ENCODE results near the gene SPNS1.

Gene SPNS1

GRCh38 chr16:29007730-29008593 is 33.4 kb downstream of the SPNS1 start:
- H3K27me3 ChIP-seq, result no peaks in the 10 kb centered on the region
- TF ChIP-seq Cebpa-rat (IDR thresholded peaks at IDR 0.05), result no peak

DNA sequence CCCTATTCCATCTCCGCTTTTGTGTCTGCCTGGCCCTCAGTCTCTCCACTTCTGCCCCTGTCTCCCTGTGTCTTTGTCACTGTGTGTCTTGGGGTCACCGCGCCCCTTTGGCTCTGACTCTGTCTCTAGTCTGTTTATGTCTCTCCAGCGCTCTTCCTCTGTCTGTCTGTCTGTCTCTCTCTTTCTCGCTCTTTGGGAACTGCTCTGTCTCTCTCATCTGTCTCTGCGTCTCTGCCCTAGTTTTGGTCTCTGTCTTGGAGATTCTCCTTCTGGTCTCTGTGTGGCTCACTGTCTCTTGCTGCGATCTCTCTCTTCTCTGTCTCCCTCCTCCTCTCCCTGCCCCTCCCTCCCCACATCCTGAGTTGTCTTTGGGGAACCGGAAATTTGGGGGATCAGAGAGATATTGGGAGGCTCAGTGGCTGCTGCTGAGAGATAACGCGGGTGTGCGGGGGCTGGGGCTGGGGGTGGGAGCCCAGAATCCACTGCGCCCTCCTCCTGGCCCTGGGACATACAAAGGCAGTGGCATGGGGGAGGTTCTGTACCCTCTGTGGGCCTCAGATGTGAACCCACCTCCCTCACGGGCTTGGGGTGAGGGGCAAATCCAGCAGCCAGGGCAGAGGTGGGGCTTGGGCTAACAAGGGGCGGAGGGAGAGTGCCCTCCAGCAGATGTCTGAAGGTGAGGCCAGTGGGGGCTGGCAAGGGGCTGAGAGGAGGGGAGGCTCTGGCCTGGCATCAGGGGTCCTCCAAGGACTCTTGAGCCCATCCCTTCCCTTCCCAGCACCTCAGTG is 34.7 kb downstream of the SPNS1 start:
- no peaks in the 10 kb centered on the region for H4K20me1 ChIP-seq
- H3K36me3 ChIP-seq, result no peaks in the 10 kb centered on the region
- H3K9ac ChIP-seq, result peak overlapping the region in 4 of 11 experiments; percentile 13 to 50 (median 34); a peak in 2 of 22 replicates
- no peaks in the 10 kb centered on the region for H3K9me3 ChIP-seq (replicated peaks in 1 of 11)
- no peak overlapping the region for H3K4me3 ChIP-seq
- H3K27ac ChIP-seq, result peak overlapping the region in 4 of 11 experiments; percentile 2 to 66 (median 54); a peak in 8 of 22 replicates
- peak overlapping the region; percentile 15 to 87 (median 49); a peak in 20 of 22 replicates for H3K4me2 ChIP-seq
- no peak for TF ChIP-seq Cebpa-rat (IDR thresholded peaks at IDR 0.05)
- H3K27me3 ChIP-seq, result no peaks in the 10 kb centered on the region
- H3K4me1 ChIP-seq, result peaks cover 22 to 68% (median 36%) of the 10 kb centered on the region in 10 experiments

More at GRCh38 chr16:29007730-29008593, 33.4 kb downstream of the SPNS1 start:
- H3K36me3 ChIP-seq, result no peaks in the 10 kb centered on the region
- H3K4me1 ChIP-seq, result peaks cover 20 to 55% (median 26%) of the 10 kb centered on the region in 10 experiments
- H4K20me1 ChIP-seq, result no peaks in the 10 kb centered on the region
- peak overlapping the region in 9 of 11 experiments; percentile 5 to 87 (median 68); a peak in 17 of 22 replicates for H3K4me2 ChIP-seq
- H3K4me3 ChIP-seq, result no peak overlapping the region
- 0 out of 22 replicates have a peak overlapping the region, but pooled peaks of 1 of the 11 experiments have one; percentile 7 for H3K9ac ChIP-seq
- H3K9me3 ChIP-seq (replicated peaks in 1 of 11), result no peaks in the 10 kb centered on the region
- peak overlapping the region in 3 of 11 experiments; percentile 49 to 66 (median 54); a peak in 5 of 22 replicates for H3K27ac ChIP-seq

GRCh38 chr16:29009838-29010166 is 35.2 kb downstream of the SPNS1 start:
- Histone ChIP-seq H3K4me2 (peak overlapping the region in 6 of 11 experiments; percentile 25 to 87 (median 72); a peak in 9 of 22 replicates), H4K20me1 (no peaks in the 10 kb centered on the region), H3K9ac (peak overlapping the region in 3 of 11 experiments; percentile 13 to 50 (median 42); a peak in 1 of 22 replicates), H3K4me1 (peaks cover 22 to 74% (median 39%) of the 10 kb centered on the region in 10 experiments), H3K9me3 (replicated peaks in 1 of 11) (no peaks in the 10 kb centered on the region), H3K36me3 (no peaks in the 10 kb centered on the region), H3K4me3 (no peak overlapping the region), H3K27ac (peak overlapping the region in 3 of 11 experiments; percentile 54 to 66 (median 54); a peak in 6 of 22 replicates), H3K27me3 (no peaks in the 10 kb centered on the region)
- no peak for TF ChIP-seq Cebpa-rat (IDR thresholded peaks at IDR 0.05)

- Histone ChIP-seq H3K27ac (no peak overlapping the region), H3K36me3 (no peaks in the 10 kb centered on the region), H3K4me1 (peaks cover 22 to 83% (median 40%) of the 10 kb centered on the region in 10 experiments), H3K27me3 (no peaks in the 10 kb centered on the region), H4K20me1 (no peaks in the 10 kb centered on the region), H3K4me3 (no peak overlapping the region), H3K4me2 (no peak overlapping the region), H3K9ac (no peak overlapping the region), H3K9me3 (replicated peaks in 1 of 11) (no peaks in the 10 kb centered on the region)
- TF ChIP-seq Cebpa-rat (IDR thresholded peaks at IDR 0.05), result no peak
Measured at GRCh38 chr16:29011112-29011511, 36.5 kb downstream of the SPNS1 start.

GRCh38 chr16:29011851-29012250 is 37.3 kb downstream of the SPNS1 start:
- no peak for TF ChIP-seq Cebpa-rat (IDR thresholded peaks at IDR 0.05)
- no peak overlapping the region for H3K4me3 ChIP-seq
- H3K9ac ChIP-seq, result no peak overlapping the region
- H3K27me3 ChIP-seq, result no peaks in the 10 kb centered on the region
- H3K4me1 ChIP-seq, result peaks cover 22 to 80% (median 40%) of the 10 kb centered on the region in 10 experiments
- H3K36me3 ChIP-seq, result no peaks in the 10 kb centered on the region
- peak overlapping the region in 4 of 11 experiments; percentile 33 to 62 (median 51); a peak in 4 of 22 replicates for H3K4me2 ChIP-seq
- H4K20me1 ChIP-seq, result no peaks in the 10 kb centered on the region
- no peaks in the 10 kb centered on the region for H3K9me3 ChIP-seq (replicated peaks in 1 of 11)
- H3K27ac ChIP-seq, result no peak overlapping the region

- peak overlapping the region in 6 of 11 experiments; percentile 3 to 63 (median 39); a peak in 9 of 22 replicates for H3K4me2 ChIP-seq
- no peak for TF ChIP-seq Cebpa-rat (IDR thresholded peaks at IDR 0.05)
- H3K36me3 ChIP-seq, result no peaks in the 10 kb centered on the region
- H3K9ac ChIP-seq, result peak overlapping the region in 1 of 11 experiments; percentile 30; a peak in 1 of 22 replicates
- H3K27me3 ChIP-seq, result no peaks in the 10 kb centered on the region
- H3K4me1 ChIP-seq, result peaks cover 17 to 69% (median 31%) of the 10 kb centered on the region in 10 experiments
- no peaks in the 10 kb centered on the region for H4K20me1 ChIP-seq
- no peak overlapping the region for H3K4me3 ChIP-seq
- peak overlapping the region in 7 of 11 experiments; percentile 7 to 70 (median 45); a peak in 10 of 22 replicates for H3K27ac ChIP-seq
- H3K9me3 ChIP-seq (replicated peaks in 1 of 11), result no peaks in the 10 kb centered on the region
Measured at GRCh38 chr16:29012913-29013553, 38.5 kb downstream of the SPNS1 start.

DNA sequence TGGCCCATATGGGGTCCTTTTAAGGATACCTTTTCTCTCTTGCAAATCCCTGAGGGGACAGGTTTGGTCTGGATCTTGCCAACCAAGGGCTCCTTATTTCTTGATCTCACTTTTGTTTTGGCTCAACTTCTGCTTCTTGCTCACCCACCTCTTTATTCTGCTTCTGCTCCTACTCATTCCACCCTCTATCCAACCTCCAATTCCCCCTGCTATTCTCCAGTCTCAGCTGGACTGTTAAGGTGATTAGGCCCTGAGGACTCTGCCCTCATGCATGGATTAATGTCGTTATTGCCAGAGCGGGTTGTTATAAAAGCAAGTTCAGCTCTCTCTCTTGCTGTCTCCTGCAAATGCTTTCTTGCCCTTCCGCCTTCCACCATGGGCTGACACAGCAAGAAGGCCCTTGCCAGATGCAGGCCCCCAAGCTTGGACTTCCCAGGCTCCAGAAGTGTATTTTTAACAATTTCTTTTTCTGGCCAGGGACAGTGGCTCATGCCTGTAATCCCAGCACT is 40.0 kb downstream of the SPNS1 start:
- Histone ChIP-seq H3K4me3 (no peak overlapping the region), H3K36me3 (no peaks in the 10 kb centered on the region), H3K4me1 (peaks cover 10 to 53% (median 19%) of the 10 kb centered on the region in 10 experiments; a peak in 19 of 20 replicates), H4K20me1 (no peaks in the 10 kb centered on the region), H3K9ac (no peak overlapping the region; a peak in 2 of 22 replicates), H3K27me3 (no peaks in the 10 kb centered on the region), H3K4me2 (peak overlapping the region in 6 of 11 experiments; percentile 36 to 64 (median 52); a peak in 9 of 22 replicates), H3K9me3 (replicated peaks in 1 of 11) (no peaks in the 10 kb centered on the region), H3K27ac (peak overlapping the region in 4 of 11 experiments; percentile 23 to 70 (median 40); a peak in 6 of 22 replicates)
- no peak for TF ChIP-seq Cebpa-rat (IDR thresholded peaks at IDR 0.05)

GRCh38 chr16:29022196-29022595 is 47.6 kb downstream of the SPNS1 start:
- H3K4me1 ChIP-seq, result peaks cover 15 to 87% (median 59%) of the 10 kb centered on the region in 10 experiments
- TF ChIP-seq Cebpa-rat (IDR thresholded peaks at IDR 0.05), result no peak; a peak in 1 of 22 replicates
- no peaks in the 10 kb centered on the region for H4K20me1 ChIP-seq
- no peaks in the 10 kb centered on the region for H3K9me3 ChIP-seq (replicated peaks in 1 of 11)
- H3K9ac ChIP-seq, result no peak overlapping the region
- no peaks in the 10 kb centered on the region for H3K36me3 ChIP-seq
- no peak overlapping the region for H3K27ac ChIP-seq
- peak overlapping the region in 6 of 11 experiments; percentile 32 to 94 (median 87); a peak in 9 of 22 replicates for H3K4me2 ChIP-seq
- peaks cover 0 to 11% (median 0%) of the 10 kb centered on the region in 11 experiments; a peak in 3 of 22 replicates for H3K27me3 ChIP-seq
- H3K4me3 ChIP-seq, result no peak overlapping the region
